HL-60 (cell line): ENCODE measurements around the gene SPHKAP.

Experiments used
- DNase-seq, 2 experiments: peaks; one replicate each; pipeline ENCODE4 v3.0.0-alpha.2; 2010 to 2020; ENCODE audit warnings: low read depth in 1 of 2, low spot score in 1 of 2
- H3K27ac ChIP-seq: fragments of 250-450 bp; sonication (Bioruptor Pico); replicated peaks from 2 replicates; pipeline ENCODE4 v1.5.1; 2020; ENCODE audit warnings: mild to moderate bottlenecking, moderate library complexity
- H3K27me3 ChIP-seq: fragments of 250-450 bp; sonication (Bioruptor Pico); 2 replicates; pipeline ENCODE4 v1.5.1; 2021; ENCODE audit warnings: mild to moderate bottlenecking, moderate library complexity; ENCODE audit not compliant: insufficient read depth, poor library complexity, severe bottlenecking
- H3K4me3 ChIP-seq: replicated peaks from 2 replicates; pipeline ENCODE4 v1.5.1; 2011; ENCODE audit warnings: mild to moderate bottlenecking, control low read depth, low read length; ENCODE audit not compliant: insufficient read depth
- GABPA ChIP-seq: IDR thresholded peaks from 2 replicates; pipeline ENCODE4 v1.6.1; 2012; ENCODE audit warnings: low read depth
- POLR2AphosphoS5 ChIP-seq: IDR thresholded peaks from 2 replicates; pipeline ENCODE4 v1.6.1; 2012; ENCODE audit warnings: low read depth
- SPI1 ChIP-seq: IDR thresholded peaks from 2 replicates; pipeline ENCODE4 v1.6.1; 2012; ENCODE audit warnings: low read depth, mild to moderate bottlenecking, borderline replicate concordance
- TF ChIP-seq, protein P1 (sequence below): IDR thresholded peaks from one replicate; pipeline ENCODE4 v1.5.1; 2011; ENCODE audit warnings: low read length, control low read depth, inconsistent platforms; ENCODE audit not compliant: insufficient read depth
- TF ChIP-seq, protein P2 (sequence below): IDR thresholded peaks from 2 replicates; pipeline ENCODE4 v1.6.1; 2012; ENCODE audit warnings: low read depth; ENCODE audit not compliant: insufficient replicate concordance

The SPHKAP gene

DNA sequence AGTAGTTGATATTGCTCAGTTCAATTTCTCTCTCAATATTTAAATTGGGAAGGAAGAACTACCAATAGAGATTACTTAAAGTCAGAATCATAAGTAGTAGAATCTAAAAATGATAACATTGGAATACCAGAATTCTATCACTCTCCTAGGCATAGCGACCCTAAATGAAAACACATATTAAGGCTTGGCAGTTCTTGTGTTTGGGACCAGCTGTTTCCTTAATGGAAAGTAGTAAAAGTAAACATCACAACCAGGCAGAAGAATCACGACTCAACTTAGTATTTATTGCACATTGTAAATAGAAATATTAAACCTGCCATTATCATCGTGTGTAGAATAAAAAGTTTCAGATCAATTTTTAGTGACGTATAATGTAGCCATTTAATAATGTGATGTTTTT lies 117.5 kb downstream of the SPHKAP start:
- Histone ChIP-seq H3K27ac (no peak overlapping the region), H3K27me3 (no peaks in the 10 kb centered on the region), H3K4me3 (no peak overlapping the region)
- TF ChIP-seq POLR2AphosphoS5 (no peak), GABPA (no peak), SPI1 (no peak)
- TF ChIP-seq, protein P1, sequence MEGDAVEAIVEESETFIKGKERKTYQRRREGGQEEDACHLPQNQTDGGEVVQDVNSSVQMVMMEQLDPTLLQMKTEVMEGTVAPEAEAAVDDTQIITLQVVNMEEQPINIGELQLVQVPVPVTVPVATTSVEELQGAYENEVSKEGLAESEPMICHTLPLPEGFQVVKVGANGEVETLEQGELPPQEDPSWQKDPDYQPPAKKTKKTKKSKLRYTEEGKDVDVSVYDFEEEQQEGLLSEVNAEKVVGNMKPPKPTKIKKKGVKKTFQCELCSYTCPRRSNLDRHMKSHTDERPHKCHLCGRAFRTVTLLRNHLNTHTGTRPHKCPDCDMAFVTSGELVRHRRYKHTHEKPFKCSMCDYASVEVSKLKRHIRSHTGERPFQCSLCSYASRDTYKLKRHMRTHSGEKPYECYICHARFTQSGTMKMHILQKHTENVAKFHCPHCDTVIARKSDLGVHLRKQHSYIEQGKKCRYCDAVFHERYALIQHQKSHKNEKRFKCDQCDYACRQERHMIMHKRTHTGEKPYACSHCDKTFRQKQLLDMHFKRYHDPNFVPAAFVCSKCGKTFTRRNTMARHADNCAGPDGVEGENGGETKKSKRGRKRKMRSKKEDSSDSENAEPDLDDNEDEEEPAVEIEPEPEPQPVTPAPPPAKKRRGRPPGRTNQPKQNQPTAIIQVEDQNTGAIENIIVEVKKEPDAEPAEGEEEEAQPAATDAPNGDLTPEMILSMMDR, result no peak
- TF ChIP-seq, protein P2, sequence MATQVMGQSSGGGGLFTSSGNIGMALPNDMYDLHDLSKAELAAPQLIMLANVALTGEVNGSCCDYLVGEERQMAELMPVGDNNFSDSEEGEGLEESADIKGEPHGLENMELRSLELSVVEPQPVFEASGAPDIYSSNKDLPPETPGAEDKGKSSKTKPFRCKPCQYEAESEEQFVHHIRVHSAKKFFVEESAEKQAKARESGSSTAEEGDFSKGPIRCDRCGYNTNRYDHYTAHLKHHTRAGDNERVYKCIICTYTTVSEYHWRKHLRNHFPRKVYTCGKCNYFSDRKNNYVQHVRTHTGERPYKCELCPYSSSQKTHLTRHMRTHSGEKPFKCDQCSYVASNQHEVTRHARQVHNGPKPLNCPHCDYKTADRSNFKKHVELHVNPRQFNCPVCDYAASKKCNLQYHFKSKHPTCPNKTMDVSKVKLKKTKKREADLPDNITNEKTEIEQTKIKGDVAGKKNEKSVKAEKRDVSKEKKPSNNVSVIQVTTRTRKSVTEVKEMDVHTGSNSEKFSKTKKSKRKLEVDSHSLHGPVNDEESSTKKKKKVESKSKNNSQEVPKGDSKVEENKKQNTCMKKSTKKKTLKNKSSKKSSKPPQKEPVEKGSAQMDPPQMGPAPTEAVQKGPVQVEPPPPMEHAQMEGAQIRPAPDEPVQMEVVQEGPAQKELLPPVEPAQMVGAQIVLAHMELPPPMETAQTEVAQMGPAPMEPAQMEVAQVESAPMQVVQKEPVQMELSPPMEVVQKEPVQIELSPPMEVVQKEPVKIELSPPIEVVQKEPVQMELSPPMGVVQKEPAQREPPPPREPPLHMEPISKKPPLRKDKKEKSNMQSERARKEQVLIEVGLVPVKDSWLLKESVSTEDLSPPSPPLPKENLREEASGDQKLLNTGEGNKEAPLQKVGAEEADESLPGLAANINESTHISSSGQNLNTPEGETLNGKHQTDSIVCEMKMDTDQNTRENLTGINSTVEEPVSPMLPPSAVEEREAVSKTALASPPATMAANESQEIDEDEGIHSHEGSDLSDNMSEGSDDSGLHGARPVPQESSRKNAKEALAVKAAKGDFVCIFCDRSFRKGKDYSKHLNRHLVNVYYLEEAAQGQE, result no peak
- DNase-seq, result no peak

DNA sequence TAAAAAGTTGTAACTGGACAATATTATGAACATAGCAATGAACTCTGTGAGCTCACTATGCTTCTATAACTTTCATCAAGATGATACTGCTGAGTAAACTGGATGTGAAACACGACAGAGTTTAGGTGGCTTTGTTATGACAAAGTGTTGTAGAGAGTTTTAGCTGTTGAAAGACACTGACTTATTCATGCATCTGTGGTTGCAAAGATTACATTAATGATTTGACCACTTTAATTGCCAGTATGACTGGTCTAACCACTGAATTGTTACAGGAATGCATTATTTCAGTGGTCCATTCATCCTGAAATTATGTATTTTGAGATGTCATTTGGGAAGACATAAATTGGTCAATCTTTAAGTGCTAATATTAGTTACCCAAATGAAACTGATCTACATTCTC lies 117.9 kb downstream of the SPHKAP start:
- TF ChIP-seq, protein P1, result no peak
- TF ChIP-seq POLR2AphosphoS5 (no peak), SPI1 (no peak), GABPA (no peak)
- TF ChIP-seq, protein P2, result no peak
- DNase-seq, result no peak
- H3K27ac ChIP-seq, result no peak overlapping the region
- H3K27me3 ChIP-seq, result no peaks in the 10 kb centered on the region
- no peak overlapping the region for H3K4me3 ChIP-seq

DNA sequence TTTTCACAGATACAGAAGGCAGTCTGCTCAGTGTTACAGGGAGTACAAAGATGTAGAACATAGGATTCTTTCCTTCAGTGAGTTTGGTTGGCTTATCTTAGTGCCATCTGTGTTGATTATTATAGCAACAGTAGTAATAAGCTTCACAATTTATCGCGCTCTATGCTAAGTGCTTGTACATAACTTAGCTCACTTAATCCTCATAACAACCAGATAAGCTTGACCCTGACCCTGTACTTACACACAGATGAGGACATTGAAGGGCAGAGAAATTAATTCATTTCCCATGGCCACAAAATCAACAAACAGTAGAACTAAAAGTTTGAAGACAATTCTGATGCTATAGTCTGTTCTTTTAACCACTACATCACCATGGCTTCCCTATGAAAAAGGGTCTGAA lies 121.8 kb downstream of the SPHKAP start:
- Histone ChIP-seq H3K4me3 (no peak overlapping the region), H3K27me3 (no peaks in the 10 kb centered on the region), H3K27ac (no peak overlapping the region)
- no peak for TF ChIP-seq GABPA
- TF ChIP-seq, protein P1, result no peak
- TF ChIP-seq, protein P2, result no peak
- TF ChIP-seq SPI1, result no peak
- no peak for TF ChIP-seq POLR2AphosphoS5
- no peak for DNase-seq
